GM23338 (cell line): Measurements from ENCODE around the gene GALNT7. TPM values are rescaled to one million over a fixed set of nuclear protein-coding genes. Genes with fewer than 3 reads are reported as not detected.

Experiments
- ATAC-seq: fragments of 200-7000 bp; cut with Tn5 transposase; 3 replicates; pipeline ENCODE4 v1.9.1; 2020
- DNase-seq: peaks from one replicate; pipeline ENCODE4 v3.0.0-alpha.2; 2015; ENCODE audit warnings: low spot score
- H2AFZ ChIP-seq: fragments of 200-600 bp; sonication (generic); 2 replicates; pipeline ENCODE4 v1.8.0; 2016; ENCODE audit warnings: antibody characterized with exemption, mild to moderate bottlenecking, moderate library complexity
- H3F3A ChIP-seq: fragments of 200-600 bp; sonication (generic); replicated peaks from 2 replicates; pipeline ENCODE4 v1.8.0; 2017; ENCODE audit warnings: antibody characterized with exemption, mixed run types, low read depth
- H3K27ac ChIP-seq: fragments of 200-600 bp; sonication (generic); 2 replicates; pipeline ENCODE4 v1.6.1; 2016; ENCODE audit warnings: low read depth
- H3K27me3 ChIP-seq: fragments of 200-600 bp; sonication (generic); 2 replicates; pipeline ENCODE4 v1.8.0; 2016; ENCODE audit warnings: mild to moderate bottlenecking, mixed run types, moderate library complexity; ENCODE audit not compliant: insufficient read depth
- H3K36me3 ChIP-seq: fragments of 200-600 bp; sonication (generic); 2 replicates; pipeline ENCODE4 v1.8.0; 2016; ENCODE audit warnings: mild to moderate bottlenecking; ENCODE audit not compliant: insufficient read depth
- H3K4me1 ChIP-seq: fragments of 200-600 bp; sonication (generic); 2 replicates; pipeline ENCODE4 v1.8.0; 2016; ENCODE audit warnings: mild to moderate bottlenecking, moderate library complexity; ENCODE audit not compliant: insufficient read depth
- H3K4me2 ChIP-seq: fragments of 200-600 bp; sonication (generic); 2 replicates; pipeline ENCODE4 v1.7.1; 2017; ENCODE audit warnings: mixed run types
- H3K4me3 ChIP-seq: fragments of 200-600 bp; sonication (generic); 2 replicates; pipeline ENCODE4 v1.6.1; 2016; ENCODE audit warnings: mixed run types
- H3K79me2 ChIP-seq: fragments of 200-600 bp; sonication (generic); replicated peaks from 2 replicates; pipeline ENCODE4 v1.8.0; 2017; ENCODE audit warnings: mild to moderate bottlenecking; ENCODE audit not compliant: insufficient read depth
- H3K9me2 ChIP-seq: fragments of 200-600 bp; sonication (generic); 2 replicates; pipeline ENCODE4 v1.8.0; 2017; ENCODE audit not compliant: insufficient read depth
- H4K20me1 ChIP-seq: fragments of 200-600 bp; sonication (generic); replicated peaks from 2 replicates; pipeline ENCODE4 v1.8.0; 2017; ENCODE audit warnings: mild to moderate bottlenecking; ENCODE audit not compliant: insufficient read depth
- H3K27ac Mint-ChIP-seq: 2 replicates; pipeline ENCODE4 v1.8.0; 2020; ENCODE audit warnings: inconsistent platforms, mild to moderate bottlenecking, moderate library complexity, mixed read lengths
- H3K27me3 Mint-ChIP-seq: 3 replicates; pipeline ENCODE4 v1.8.0; 2022; ENCODE audit warnings: low read depth, mild to moderate bottlenecking, moderate library complexity, mixed read lengths, inconsistent platforms; ENCODE audit not compliant: insufficient read depth, poor library complexity
- H3K36me3 Mint-ChIP-seq: 3 replicates; pipeline ENCODE4 v1.8.0; 2021; ENCODE audit warnings: low read depth, mild to moderate bottlenecking, inconsistent platforms, moderate library complexity, mixed read lengths
- H3K4me1 Mint-ChIP-seq: 3 replicates; pipeline ENCODE4 v1.8.0; 2020; ENCODE audit warnings: mild to moderate bottlenecking, inconsistent platforms, mixed read lengths
- H3K4me3 Mint-ChIP-seq: 3 replicates; pipeline ENCODE4 v1.8.0; 2021; ENCODE audit warnings: moderate library complexity, mild to moderate bottlenecking, inconsistent platforms, mixed read lengths
- H3K9me3 Mint-ChIP-seq: 3 replicates; pipeline ENCODE4 v1.8.0; 2020; ENCODE audit warnings: moderate library complexity, mild to moderate bottlenecking, inconsistent platforms, mixed read lengths
- CREB1 ChIP-seq: fragments of 250-450 bp; sonication (Bioruptor Pico); IDR thresholded peaks from 2 replicates; pipeline ENCODE4 v1.5.0; 2020; ENCODE audit warnings: low read depth, mild to moderate bottlenecking, moderate library complexity
- CTCF ChIP-seq, 2 experiments: fragments of 200-600 bp in 1 of 2; sonication (generic) in 1 of 2; conservative IDR thresholded peaks; 2 replicates each; pipeline versions ENCODE4 v1.5.1 to v1.6.1; 2016 to 2017; ENCODE audit warnings: antibody characterized with exemption in 2 of 2, low read depth in 2 of 2, mild to moderate bottlenecking in 2 of 2, moderate library complexity in 1 of 2
- EZH2 ChIP-seq: fragments of 200-600 bp; sonication (generic); IDR thresholded peaks from one replicate; pipeline ENCODE4 v1.8.0; 2017; ENCODE audit warnings: antibody characterized with exemption, mild to moderate bottlenecking, low read depth; ENCODE audit not compliant: unreplicated experiment
- EZH2phosphoT487 ChIP-seq: fragments of 200-600 bp; sonication (generic); IDR thresholded peaks from one replicate; pipeline ENCODE4 v1.8.1; 2018; ENCODE audit warnings: antibody characterized with exemption; ENCODE audit not compliant: unreplicated experiment
- JUNB ChIP-seq: IDR thresholded peaks from one replicate; pipeline ENCODE4 v1.6.1; 2016; ENCODE audit warnings: antibody characterized with exemption; ENCODE audit not compliant: unreplicated experiment
- NANOG ChIP-seq: IDR thresholded peaks from 2 replicates; pipeline ENCODE4 v1.6.1; 2016; ENCODE audit warnings: antibody characterized with exemption, borderline replicate concordance
- POLR2AphosphoS5 ChIP-seq: IDR thresholded peaks from 2 replicates; pipeline ENCODE4 v1.6.1; 2016; ENCODE audit warnings: antibody characterized with exemption, low read depth
- STAT1 ChIP-seq: IDR thresholded peaks from one replicate; pipeline ENCODE4 v1.6.1; 2016; ENCODE audit warnings: antibody characterized with exemption; ENCODE audit not compliant: unreplicated experiment
- ZNF114 ChIP-seq: fragments of 250-450 bp; sonication (Bioruptor Pico); IDR thresholded peaks from 2 replicates; pipeline ENCODE4 v1.5.0; 2020; ENCODE audit warnings: mild to moderate bottlenecking, moderate library complexity
- ZNF331 ChIP-seq: fragments of 250-450 bp; sonication (Bioruptor Pico); IDR thresholded peaks from 2 replicates; pipeline ENCODE4 v1.5.0; 2020; ENCODE audit warnings: low read depth, mild to moderate bottlenecking, moderate library complexity
- ZNF462 ChIP-seq: fragments of 250-450 bp; sonication (Bioruptor Pico); IDR thresholded peaks from 2 replicates; pipeline ENCODE4 v1.5.0; 2020; ENCODE audit warnings: mild to moderate bottlenecking, moderate library complexity
- polyA plus RNA-seq: library from polyadenylated mRNA; unstranded; fragments of >200 nt; fragmentation: Nextera tagmentation; extraction: Ambion mirVana; gene quantifications from 2 replicates; pipeline ENCODE4 v1.2.1, GENCODE V29; 2016
- total RNA-seq: library from RNA; depleted of rRNA; stranded (reverse); fragments of >200 nt; shearing (Covaris generic); gene quantifications from 2 replicates; pipeline ENCODE4 v1.2.3, GENCODE V29; 2014
- TF ChIP-seq, protein P1 (sequence below): IDR thresholded peaks from 2 replicates; pipeline ENCODE4 v1.6.1; 2016; ENCODE audit warnings: antibody characterized with exemption
- TF ChIP-seq, protein P2 (sequence below): IDR thresholded peaks from one replicate; pipeline ENCODE4 v1.6.1; 2018; ENCODE audit warnings: antibody characterized with exemption; ENCODE audit not compliant: unreplicated experiment

The GALNT7 gene
- total and polyA plus RNA-seq, 2 experiments from 2014 or later = 31.8 to 72.2 TPM

DNA sequence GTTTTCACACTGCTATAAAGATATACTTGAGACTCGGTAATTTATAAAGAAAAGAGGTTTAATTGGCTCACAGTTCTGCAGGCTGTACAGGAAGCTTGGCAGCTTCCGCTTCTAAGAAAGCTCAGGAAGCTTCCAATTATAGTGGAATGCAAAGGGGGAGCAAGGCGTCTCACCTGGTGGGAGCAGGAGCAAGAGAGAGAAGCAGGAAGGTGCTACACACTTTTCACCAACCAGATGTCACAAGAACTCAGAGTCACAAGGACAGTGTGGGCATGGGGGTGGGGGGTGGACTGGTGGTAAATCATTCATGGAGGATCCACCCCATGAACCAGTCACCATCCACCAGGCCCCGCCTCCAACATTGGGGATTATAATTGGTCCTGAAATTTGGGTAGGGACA is 142.8 kb downstream of the GALNT7 start (continued):
- TF ChIP-seq NANOG (no peak), EZH2 (no peak), ZNF114 (CRISPR knock-in tag) (no peak)

DNA sequence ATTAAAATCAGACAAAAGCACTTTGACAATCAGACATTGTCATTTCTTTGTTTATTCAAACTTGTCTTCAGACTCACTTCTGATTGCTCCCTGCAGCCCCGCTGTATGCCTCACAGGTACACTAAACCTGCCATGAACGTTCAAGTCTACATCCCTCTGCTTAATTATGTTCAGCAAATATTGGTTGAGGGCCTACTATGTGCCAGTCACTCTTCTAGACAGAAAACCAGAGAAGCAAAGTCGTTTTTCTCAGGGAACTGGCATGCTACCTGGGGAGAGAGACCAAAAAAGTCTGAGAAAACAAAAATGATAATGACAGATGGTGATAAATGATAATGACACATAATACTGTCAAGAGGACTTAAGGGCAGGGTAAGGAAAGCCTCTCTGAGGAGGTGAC is 146.1 kb downstream of the GALNT7 start:
- Mint-ChIP-seq H3K27me3 (peaks cover 8% of the 10 kb centered on the region), H3K4me3 (no peak overlapping the region), H3K9me3 (peaks cover 3% of the 10 kb centered on the region; the same call in 1 of the 3 replicates), H3K27ac (no peak overlapping the region), H3K4me1 (peaks cover 35% of the 10 kb centered on the region), H3K36me3 (peaks cover 27% of the 10 kb centered on the region)
- no peaks in the 10 kb centered on the region for H4K20me1 ChIP-seq
- ATAC-seq (no peak), DNase-seq (no peak)
- no peak overlapping the region for H3K4me2 ChIP-seq
- H3K27me3 ChIP-seq = no peaks in the 10 kb centered on the region
- H3K9me2 ChIP-seq = no peaks in the 10 kb centered on the region
- H3K27ac ChIP-seq = no peak overlapping the region
- H2AFZ ChIP-seq = no peak overlapping the region
- H3F3A ChIP-seq = no peaks in the 10 kb centered on the region
- H3K79me2 ChIP-seq = no peaks in the 10 kb centered on the region
- no peaks in the 10 kb centered on the region for H3K36me3 ChIP-seq
- no peak for TF ChIP-seq NANOG
- no peak for TF ChIP-seq ZNF331 (CRISPR knock-in tag)
- no peak for TF ChIP-seq CREB1 (CRISPR knock-in tag)
- TF ChIP-seq ZNF114 (CRISPR knock-in tag) = no peak
- TF ChIP-seq, protein P1, sequence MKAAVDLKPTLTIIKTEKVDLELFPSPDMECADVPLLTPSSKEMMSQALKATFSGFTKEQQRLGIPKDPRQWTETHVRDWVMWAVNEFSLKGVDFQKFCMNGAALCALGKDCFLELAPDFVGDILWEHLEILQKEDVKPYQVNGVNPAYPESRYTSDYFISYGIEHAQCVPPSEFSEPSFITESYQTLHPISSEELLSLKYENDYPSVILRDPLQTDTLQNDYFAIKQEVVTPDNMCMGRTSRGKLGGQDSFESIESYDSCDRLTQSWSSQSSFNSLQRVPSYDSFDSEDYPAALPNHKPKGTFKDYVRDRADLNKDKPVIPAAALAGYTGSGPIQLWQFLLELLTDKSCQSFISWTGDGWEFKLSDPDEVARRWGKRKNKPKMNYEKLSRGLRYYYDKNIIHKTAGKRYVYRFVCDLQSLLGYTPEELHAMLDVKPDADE = no peak
- TF ChIP-seq JUNB = no peak
- TF ChIP-seq POLR2AphosphoS5 = no peak
- TF ChIP-seq CTCF (conservative IDR thresholded peaks at IDR 0.05; ENCODE audit: low read depth in 2 of 2) = no peak
- no peak for TF ChIP-seq STAT1
- no peak for TF ChIP-seq EZH2
- TF ChIP-seq EZH2phosphoT487 = no peak
- TF ChIP-seq, protein P2, sequence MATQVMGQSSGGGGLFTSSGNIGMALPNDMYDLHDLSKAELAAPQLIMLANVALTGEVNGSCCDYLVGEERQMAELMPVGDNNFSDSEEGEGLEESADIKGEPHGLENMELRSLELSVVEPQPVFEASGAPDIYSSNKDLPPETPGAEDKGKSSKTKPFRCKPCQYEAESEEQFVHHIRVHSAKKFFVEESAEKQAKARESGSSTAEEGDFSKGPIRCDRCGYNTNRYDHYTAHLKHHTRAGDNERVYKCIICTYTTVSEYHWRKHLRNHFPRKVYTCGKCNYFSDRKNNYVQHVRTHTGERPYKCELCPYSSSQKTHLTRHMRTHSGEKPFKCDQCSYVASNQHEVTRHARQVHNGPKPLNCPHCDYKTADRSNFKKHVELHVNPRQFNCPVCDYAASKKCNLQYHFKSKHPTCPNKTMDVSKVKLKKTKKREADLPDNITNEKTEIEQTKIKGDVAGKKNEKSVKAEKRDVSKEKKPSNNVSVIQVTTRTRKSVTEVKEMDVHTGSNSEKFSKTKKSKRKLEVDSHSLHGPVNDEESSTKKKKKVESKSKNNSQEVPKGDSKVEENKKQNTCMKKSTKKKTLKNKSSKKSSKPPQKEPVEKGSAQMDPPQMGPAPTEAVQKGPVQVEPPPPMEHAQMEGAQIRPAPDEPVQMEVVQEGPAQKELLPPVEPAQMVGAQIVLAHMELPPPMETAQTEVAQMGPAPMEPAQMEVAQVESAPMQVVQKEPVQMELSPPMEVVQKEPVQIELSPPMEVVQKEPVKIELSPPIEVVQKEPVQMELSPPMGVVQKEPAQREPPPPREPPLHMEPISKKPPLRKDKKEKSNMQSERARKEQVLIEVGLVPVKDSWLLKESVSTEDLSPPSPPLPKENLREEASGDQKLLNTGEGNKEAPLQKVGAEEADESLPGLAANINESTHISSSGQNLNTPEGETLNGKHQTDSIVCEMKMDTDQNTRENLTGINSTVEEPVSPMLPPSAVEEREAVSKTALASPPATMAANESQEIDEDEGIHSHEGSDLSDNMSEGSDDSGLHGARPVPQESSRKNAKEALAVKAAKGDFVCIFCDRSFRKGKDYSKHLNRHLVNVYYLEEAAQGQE = no peak
- no peak for TF ChIP-seq ZNF462 (CRISPR knock-in tag)
- peaks cover 27% of the 10 kb centered on the region for H3K4me1 ChIP-seq
- no peak overlapping the region for H3K4me3 ChIP-seq
